GM12874 (cell line): ENCODE results near the gene UCP3.

Experiments used
- TF ChIP-seq, protein P1 (sequence below): IDR thresholded peaks from 2 replicates; pipeline ENCODE4 v1.5.1; 2011; ENCODE audit warnings: low read depth, mild to moderate bottlenecking, control low read depth, low read length, moderate library complexity; ENCODE audit not compliant: insufficient read depth

UCP3 gene

DNA sequence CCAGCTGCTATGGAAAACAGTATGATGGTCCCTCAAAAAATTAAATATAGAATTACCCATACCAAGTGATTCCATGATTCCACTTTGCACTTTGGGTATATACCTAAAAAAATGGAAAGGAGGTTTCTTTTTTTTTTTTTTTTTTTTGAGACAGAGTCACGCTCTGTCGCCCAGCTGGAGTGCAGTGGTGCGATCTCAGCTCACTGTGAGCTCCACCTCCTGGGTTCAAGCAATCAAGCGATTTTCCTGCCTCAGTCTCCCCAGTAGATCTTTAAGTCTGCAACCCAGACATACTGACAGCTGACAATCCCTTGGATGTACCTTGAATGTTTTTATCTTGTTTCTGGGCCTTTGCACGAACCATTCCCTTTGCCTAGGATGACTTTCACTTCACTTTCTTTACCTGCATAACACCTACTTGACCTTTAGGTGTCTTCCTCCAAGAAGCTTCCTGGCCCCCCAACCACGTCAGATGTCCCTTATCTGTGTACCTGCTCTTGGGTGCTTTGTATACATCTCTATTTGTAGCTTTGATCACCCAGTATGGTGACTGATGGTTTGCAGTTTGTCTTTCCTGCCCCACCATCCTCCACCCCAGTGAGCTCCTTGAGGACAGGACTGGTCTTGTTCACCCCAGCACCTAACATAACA is 11.6 kb downstream of the UCP3 start:
- TF ChIP-seq, protein P1, sequence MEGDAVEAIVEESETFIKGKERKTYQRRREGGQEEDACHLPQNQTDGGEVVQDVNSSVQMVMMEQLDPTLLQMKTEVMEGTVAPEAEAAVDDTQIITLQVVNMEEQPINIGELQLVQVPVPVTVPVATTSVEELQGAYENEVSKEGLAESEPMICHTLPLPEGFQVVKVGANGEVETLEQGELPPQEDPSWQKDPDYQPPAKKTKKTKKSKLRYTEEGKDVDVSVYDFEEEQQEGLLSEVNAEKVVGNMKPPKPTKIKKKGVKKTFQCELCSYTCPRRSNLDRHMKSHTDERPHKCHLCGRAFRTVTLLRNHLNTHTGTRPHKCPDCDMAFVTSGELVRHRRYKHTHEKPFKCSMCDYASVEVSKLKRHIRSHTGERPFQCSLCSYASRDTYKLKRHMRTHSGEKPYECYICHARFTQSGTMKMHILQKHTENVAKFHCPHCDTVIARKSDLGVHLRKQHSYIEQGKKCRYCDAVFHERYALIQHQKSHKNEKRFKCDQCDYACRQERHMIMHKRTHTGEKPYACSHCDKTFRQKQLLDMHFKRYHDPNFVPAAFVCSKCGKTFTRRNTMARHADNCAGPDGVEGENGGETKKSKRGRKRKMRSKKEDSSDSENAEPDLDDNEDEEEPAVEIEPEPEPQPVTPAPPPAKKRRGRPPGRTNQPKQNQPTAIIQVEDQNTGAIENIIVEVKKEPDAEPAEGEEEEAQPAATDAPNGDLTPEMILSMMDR = no peak

DNA sequence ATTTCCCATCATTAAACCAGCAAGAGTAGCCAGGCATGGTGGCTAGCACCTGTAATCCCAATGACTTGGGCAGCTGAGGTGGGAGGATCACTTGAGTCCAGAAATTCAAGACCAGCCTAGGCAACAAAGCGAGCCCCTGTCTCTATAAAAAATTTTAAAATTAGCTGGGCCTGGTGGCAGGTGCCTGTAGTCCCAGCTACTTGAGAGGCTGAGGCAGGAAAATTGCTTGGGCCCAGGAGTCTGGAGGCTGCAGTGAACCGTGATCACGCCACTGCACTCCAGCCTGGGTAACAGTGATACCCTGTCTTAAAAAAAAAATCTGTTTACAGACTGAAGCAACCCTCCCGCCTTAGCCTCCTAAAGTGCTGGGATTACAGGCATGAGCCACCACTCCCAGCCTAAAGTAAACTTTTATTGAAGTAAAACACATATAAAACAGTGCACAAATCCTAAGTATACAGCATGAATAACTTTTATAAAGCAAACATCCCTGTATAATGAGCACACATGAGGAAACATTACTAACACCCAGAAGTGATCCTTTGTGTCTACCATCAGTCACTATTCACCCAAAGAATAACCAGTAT is 12.6 kb downstream of the UCP3 start:
- TF ChIP-seq, protein P1 = no peak

DNA sequence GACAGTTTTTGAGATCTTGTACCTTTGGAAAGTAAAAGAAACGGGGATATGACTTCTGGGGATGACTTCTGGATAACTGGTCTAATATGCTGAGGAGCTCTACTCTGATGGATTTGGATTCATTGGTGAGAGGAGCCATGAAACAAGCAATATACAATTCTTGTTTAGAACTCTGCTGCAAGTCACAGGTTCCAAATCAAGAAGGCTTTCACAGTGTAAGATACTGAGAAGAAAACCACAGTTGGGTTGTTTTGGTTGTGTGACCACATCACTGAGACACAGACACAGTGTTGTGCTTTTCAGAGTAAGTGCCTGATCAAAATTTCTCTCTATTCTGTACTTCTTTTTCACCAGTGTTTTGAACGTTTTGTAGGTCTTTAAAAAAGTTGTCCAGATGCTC is 13.2 kb downstream of the UCP3 start:
- TF ChIP-seq, protein P1 = no peak

DNA sequence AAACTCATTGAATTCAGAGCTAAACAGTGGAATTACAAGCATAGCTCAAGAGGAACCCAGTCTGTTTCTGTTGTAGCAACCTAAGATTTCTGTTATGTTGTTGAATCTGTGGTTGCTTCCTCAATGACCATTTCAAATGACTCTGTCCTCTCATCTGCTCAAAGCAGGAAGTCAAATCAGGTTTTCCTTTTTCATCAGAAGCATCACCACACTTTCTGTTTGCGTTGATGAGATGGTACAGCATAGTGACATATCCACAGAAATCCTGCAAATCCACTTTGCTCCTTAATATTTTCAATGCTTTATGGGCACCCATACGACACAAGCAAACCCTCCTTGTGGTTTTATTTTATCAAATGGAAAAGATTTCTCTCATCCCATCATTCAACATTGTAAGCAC is 13.6 kb downstream of the UCP3 start:
- TF ChIP-seq, protein P1 = no peak

DNA sequence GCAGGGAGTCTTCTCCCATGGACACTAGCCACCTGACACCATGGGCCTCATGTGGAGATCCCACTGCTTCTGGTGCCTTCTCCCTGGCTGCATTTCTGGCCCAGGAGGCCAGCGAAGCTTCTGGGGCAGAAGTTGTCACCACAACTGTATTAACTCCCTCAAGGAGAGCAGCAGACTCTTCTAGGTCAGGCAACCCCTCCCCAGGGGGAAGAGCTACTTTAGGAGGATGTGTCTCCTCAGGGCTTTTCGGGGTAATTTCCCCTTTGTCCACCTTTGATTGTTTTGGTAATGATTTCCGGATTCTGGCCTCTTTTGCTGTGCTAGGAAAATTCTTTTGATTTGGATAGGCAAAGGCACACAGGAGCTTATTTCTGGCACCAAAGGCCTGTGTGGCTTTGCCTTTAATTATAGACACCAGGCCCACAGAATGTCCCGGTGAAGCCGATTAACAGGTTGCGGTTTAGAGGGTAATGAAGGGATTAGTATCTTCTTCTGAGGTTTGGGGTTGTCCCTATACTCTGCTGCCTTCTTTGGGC is 17.3 kb downstream of the UCP3 start:
- TF ChIP-seq, protein P1 = no peak

DNA sequence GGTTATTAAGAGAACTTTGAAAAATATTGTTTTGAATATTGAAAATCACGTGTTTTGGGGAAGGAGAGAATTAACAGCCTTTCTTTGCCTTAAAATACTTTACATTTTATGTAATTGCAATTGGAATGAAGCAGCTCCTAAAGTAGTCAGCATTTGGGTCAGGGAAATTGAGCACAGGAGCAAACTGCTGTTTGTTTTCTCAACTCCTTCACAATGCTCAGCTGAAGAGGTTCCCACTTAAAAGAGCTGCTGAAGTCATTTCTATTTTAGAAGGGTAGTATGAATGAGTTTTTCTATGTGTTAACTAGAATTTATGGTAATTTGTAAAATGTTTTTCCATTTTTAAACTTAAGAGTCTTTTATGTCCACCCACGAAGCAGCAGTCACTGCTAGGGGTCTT is 18.2 kb downstream of the UCP3 start:
- TF ChIP-seq, protein P1 = no peak

DNA sequence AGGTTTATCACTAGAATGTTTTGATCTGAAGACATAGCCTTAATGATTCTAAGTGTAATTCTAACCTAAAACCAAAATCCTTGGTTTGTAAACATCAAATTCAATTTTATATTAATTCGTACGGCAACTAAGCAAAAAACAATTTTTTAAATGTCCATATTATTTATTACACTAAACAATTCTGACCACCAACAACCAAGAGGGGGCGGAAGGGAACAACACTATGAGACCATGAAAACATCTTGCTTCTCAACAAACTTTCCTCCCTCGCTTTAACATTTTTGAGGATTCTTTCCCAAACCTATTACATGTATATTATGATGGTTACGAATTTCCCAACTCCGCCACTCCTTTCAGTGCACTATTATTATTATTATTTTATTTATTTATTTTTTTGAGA is 19.7 kb downstream of the UCP3 start:
- TF ChIP-seq, protein P1 = peak; percentile 21; the same call in 1 of the 2 replicates
